ENCODE results near the gene COL23A1. TPM values are rescaled to one million over a fixed set of nuclear protein-coding genes. Genes with fewer than 3 reads are reported as not detected.

Gene COL23A1
- total RNA-seq, 1 experiment from 2014 or later, result not detected

DNA sequence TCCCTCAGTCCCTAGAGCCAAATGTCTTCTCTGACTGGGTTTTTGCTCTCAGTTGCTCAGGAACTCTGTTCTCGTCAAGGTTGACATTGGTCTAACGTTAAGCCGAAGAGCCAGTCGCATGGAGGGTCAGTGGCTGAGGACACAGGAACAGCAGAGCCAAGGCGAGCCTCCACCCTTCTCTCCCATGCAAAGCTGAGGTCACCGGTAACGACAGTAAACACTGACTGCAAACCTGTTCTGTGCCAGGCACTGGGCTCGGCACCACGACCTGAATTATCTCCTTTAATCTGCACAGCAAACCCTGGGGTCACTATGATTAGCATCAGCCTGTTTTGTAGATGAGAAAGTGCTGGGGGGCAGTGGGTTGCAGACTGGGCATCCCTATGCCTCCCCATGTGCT lies 171.0 kb downstream of the COL23A1 start:
- CTCF ChIA-PET, result no interaction called here
- no peak overlapping the region for H3K27ac ChIP-seq (ENCODE audit: low read depth, low read length, poor library complexity, severe bottlenecking)
- H3K27me3 ChIP-seq (replicated peaks; ENCODE audit: insufficient read depth, low read depth, low read length, poor library complexity), result no peaks in the 10 kb centered on the region
- no peaks in the 10 kb centered on the region for H3K36me3 ChIP-seq (ENCODE audit: insufficient read depth, low read length, poor library complexity, severe bottlenecking)
- POLR2A ChIA-PET (ENCODE audit: low non-redundant PET), result no interaction called here
- DNase-seq (ENCODE audit: low spot score), result no peak
- H3K4me1 ChIP-seq (ENCODE audit: insufficient read depth, low read length, poor library complexity, severe bottlenecking), result no peaks in the 10 kb centered on the region
- no TSS peak for BruUV-seq (replicated peaks)
- intact Hi-C loops (cut with micrococcal nuclease; ENCODE audit: unreplicated experiment), result no loop called here
- no peak overlapping the region for H3K4me3 ChIP-seq (ENCODE audit: low read depth, low read length, poor library complexity, severe bottlenecking)
- no peaks in the 10 kb centered on the region for H3K9me3 ChIP-seq (ENCODE audit: low read depth, low read length, poor library complexity, severe bottlenecking)
- TF ChIP-seq EZH2 (IDR thresholded peaks at IDR 0.05; ENCODE audit: borderline replicate concordance, low read depth, low read length, poor library complexity, severe bottlenecking), result no peak
- TF ChIP-seq, protein P1, sequence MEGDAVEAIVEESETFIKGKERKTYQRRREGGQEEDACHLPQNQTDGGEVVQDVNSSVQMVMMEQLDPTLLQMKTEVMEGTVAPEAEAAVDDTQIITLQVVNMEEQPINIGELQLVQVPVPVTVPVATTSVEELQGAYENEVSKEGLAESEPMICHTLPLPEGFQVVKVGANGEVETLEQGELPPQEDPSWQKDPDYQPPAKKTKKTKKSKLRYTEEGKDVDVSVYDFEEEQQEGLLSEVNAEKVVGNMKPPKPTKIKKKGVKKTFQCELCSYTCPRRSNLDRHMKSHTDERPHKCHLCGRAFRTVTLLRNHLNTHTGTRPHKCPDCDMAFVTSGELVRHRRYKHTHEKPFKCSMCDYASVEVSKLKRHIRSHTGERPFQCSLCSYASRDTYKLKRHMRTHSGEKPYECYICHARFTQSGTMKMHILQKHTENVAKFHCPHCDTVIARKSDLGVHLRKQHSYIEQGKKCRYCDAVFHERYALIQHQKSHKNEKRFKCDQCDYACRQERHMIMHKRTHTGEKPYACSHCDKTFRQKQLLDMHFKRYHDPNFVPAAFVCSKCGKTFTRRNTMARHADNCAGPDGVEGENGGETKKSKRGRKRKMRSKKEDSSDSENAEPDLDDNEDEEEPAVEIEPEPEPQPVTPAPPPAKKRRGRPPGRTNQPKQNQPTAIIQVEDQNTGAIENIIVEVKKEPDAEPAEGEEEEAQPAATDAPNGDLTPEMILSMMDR (conservative IDR thresholded peaks at IDR 0.05; ENCODE audit: low read depth, low read length), result no peak

DNA sequence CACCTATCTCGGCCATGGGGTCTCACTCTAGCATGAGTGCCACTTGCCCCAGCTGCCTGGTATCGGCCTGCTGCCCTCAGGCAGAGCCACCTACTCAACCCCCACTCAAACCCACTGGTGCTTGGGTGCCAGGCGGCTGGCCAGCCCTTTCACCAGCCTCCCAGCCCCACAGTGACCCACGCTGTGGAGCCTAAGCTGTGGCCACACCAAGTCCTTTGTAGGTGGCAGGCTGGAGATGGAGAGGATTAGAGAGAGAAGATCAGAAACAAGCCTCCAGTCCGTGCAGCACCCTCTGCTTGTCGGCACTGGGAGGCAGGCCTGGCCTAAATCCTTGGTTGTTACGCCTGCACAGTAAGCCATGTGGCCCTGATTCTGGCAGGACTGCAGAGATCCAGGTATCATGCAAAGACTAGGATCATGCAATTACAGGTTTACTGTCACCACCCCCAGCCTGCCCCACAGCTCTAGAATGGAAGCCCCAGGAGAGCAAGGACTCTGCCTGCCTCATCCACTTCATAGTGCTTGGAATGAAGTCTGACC lies 171.7 kb downstream of the COL23A1 start:
- intact Hi-C loops (cut with micrococcal nuclease; ENCODE audit: unreplicated experiment), result no loop called here
- H3K27ac ChIP-seq (ENCODE audit: low read depth, low read length, poor library complexity, severe bottlenecking), result no peak overlapping the region
- H3K27me3 ChIP-seq (replicated peaks; ENCODE audit: insufficient read depth, low read depth, low read length, poor library complexity), result no peaks in the 10 kb centered on the region
- DNase-seq (ENCODE audit: low spot score), result no peak
- BruUV-seq (replicated peaks), result no TSS peak
- no peaks in the 10 kb centered on the region for H3K36me3 ChIP-seq (ENCODE audit: insufficient read depth, low read length, poor library complexity, severe bottlenecking)
- CTCF ChIA-PET, result no interaction called here
- POLR2A ChIA-PET (ENCODE audit: low non-redundant PET), result no interaction called here
- H3K4me3 ChIP-seq (ENCODE audit: low read depth, low read length, poor library complexity, severe bottlenecking), result no peak overlapping the region
- no peaks in the 10 kb centered on the region for H3K4me1 ChIP-seq (ENCODE audit: insufficient read depth, low read length, poor library complexity, severe bottlenecking)
- TF ChIP-seq EZH2 (IDR thresholded peaks at IDR 0.05; ENCODE audit: borderline replicate concordance, low read depth, low read length, poor library complexity, severe bottlenecking), result no peak
- TF ChIP-seq, protein P1 (conservative IDR thresholded peaks at IDR 0.05; ENCODE audit: low read depth, low read length), result no peak
- H3K9me3 ChIP-seq (ENCODE audit: low read depth, low read length, poor library complexity, severe bottlenecking), result no peaks in the 10 kb centered on the region

DNA sequence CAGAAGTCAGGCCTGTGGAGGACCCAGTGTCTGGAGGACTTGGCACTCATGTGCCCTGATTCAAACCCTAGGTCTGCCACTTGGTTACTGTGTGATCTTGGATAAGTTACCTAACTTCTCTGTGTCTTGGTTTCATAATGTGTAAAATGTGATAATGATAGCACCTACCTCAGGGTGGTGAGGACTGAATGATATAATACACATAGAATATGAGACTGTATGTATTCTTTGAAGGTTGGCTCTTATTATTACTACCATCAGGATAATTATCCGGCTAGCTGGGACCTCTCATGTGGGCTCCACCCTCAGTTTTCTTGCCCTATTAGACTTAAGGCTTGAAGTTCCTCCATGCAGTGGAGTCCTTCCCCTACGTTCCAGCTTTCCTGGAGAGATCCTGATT lies 172.2 kb downstream of the COL23A1 start:
- no peaks in the 10 kb centered on the region for H3K9me3 ChIP-seq (ENCODE audit: low read depth, low read length, poor library complexity, severe bottlenecking)
- TF ChIP-seq, protein P1 (conservative IDR thresholded peaks at IDR 0.05; ENCODE audit: low read depth, low read length), result no peak
- TF ChIP-seq EZH2 (IDR thresholded peaks at IDR 0.05; ENCODE audit: borderline replicate concordance, low read depth, low read length, poor library complexity, severe bottlenecking), result no peak
- BruUV-seq (replicated peaks), result no TSS peak
- no peaks in the 10 kb centered on the region for H3K36me3 ChIP-seq (ENCODE audit: insufficient read depth, low read length, poor library complexity, severe bottlenecking)
- ChIA-PET CTCF (no interaction called here), POLR2A (ENCODE audit: low non-redundant PET) (no interaction called here)
- H3K4me1 ChIP-seq (ENCODE audit: insufficient read depth, low read length, poor library complexity, severe bottlenecking), result no peaks in the 10 kb centered on the region
- H3K4me3 ChIP-seq (ENCODE audit: low read depth, low read length, poor library complexity, severe bottlenecking), result no peak overlapping the region
- DNase-seq (ENCODE audit: low spot score), result no peak
- no peak overlapping the region for H3K27ac ChIP-seq (ENCODE audit: low read depth, low read length, poor library complexity, severe bottlenecking)
- intact Hi-C loops (cut with micrococcal nuclease; ENCODE audit: unreplicated experiment), result no loop called here
- H3K27me3 ChIP-seq (replicated peaks; ENCODE audit: insufficient read depth, low read depth, low read length, poor library complexity), result no peaks in the 10 kb centered on the region
